A549 (cell line): ENCODE measurements around the gene HMG20A. TPM values are rescaled to one million over a fixed set of nuclear protein-coding genes. Genes with fewer than 3 reads are reported as not detected.

Experiments used
- ATAC-seq, 2 experiments: fragments of 200-7000 bp in 1 of 2; fragments of >200 bp in 1 of 2; cut with Nextera tagmentation in 1 of 2; cut with Tn5 transposase in 1 of 2; 3 replicates each; pipeline versions ENCODE4 v1.8.0 to v1.9.1; 2018 to 2020; ENCODE audit warnings: mild to moderate bottlenecking in 1 of 2, moderate library complexity in 1 of 2
- CTCF ChIA-PET: fragments of 300-600 bp; sonication (Branson Sonifier 250); formaldehyde crosslinking; extraction: SDS; loops from one replicate; lab custom pipeline; 2021; ENCODE audit warnings: antibody characterized with exemption, inconsistent platforms; lab: Yijun Ruan, JAX
- POLR2A ChIA-PET: fragments of 350-600 bp; formaldehyde crosslinking; extraction: SDS; loops from one replicate; lab custom pipeline; 2021; ENCODE audit warnings: antibody characterized with exemption, inconsistent platforms; lab: Yijun Ruan, JAX
- DNase-seq, 2 experiments: peaks; one replicate each; pipeline versions ENCODE4 v3.0.0 to v3.0.0-alpha.2; 2011 to 2016; ENCODE audit warnings: low read depth in 1 of 2, low spot score in 1 of 2
- FAIRE-seq: peaks from 2 replicates; lab custom pipeline; 2011; peaks lifted over from hg19 to GRCh38; lab: Jason Lieb, UNC
- H3K27ac ChIP-seq, 2 experiments: fragments of >200 bp; sonication (Bioruptor Twin); formaldehyde crosslinking; 3 replicates each; pipeline ENCODE4 v1.5.1; 2016 to 2017
- H3K4me1 ChIP-seq: fragments of >200 bp; sonication (Bioruptor Twin); formaldehyde crosslinking; 3 replicates; pipeline ENCODE4 v1.6.1; 2016
- H3K4me2 ChIP-seq: fragments of >200 bp; sonication (Bioruptor Twin); formaldehyde crosslinking; 3 replicates; pipeline ENCODE4 v1.6.1; 2016
- H3K4me3 ChIP-seq: fragments of >200 bp; sonication (Bioruptor Twin); formaldehyde crosslinking; 3 replicates; pipeline ENCODE4 v1.5.1; 2016
- H3K9me3 ChIP-seq: fragments of >200 bp; sonication (Bioruptor Twin); formaldehyde crosslinking; 3 replicates; pipeline ENCODE4 v1.6.1; 2016
- CBX2 ChIP-seq: fragments of 200-600 bp; sonication (generic); IDR thresholded peaks from 2 replicates; pipeline ENCODE4 v1.6.1; 2016; ENCODE audit warnings: low read depth, mild to moderate bottlenecking, borderline replicate concordance
- ESRRA ChIP-seq: fragments of 150-350 bp; IDR thresholded peaks from 2 replicates; pipeline ENCODE4 v1.6.1; 2014; ENCODE audit warnings: mild to moderate bottlenecking, low read length, borderline replicate concordance
- FOXS1 ChIP-seq: fragments of 250-450 bp; sonication (Bioruptor Pico); IDR thresholded peaks from 2 replicates; pipeline ENCODE4 v1.5.0; 2020; ENCODE audit warnings: mild to moderate bottlenecking, moderate library complexity
- GATA3 ChIP-seq: IDR thresholded peaks from 2 replicates; pipeline ENCODE4 v1.6.1; 2012; ENCODE audit warnings: borderline replicate concordance
- HOXA7 ChIP-seq: fragments of 250-450 bp; sonication (Bioruptor Pico); IDR thresholded peaks from 2 replicates; pipeline ENCODE4 v1.5.0; 2020; ENCODE audit warnings: mild to moderate bottlenecking, moderate library complexity
- JUN ChIP-seq, 2 experiments: fragments of >200 bp; sonication (Bioruptor Twin); formaldehyde crosslinking; IDR thresholded peaks; 2 replicates in 1 of 2; 3 replicates in 1 of 2; pipeline ENCODE4 v1.6.1; 2016 to 2017
- JUNB ChIP-seq: fragments of >200 bp; sonication (Bioruptor Twin); formaldehyde crosslinking; IDR thresholded peaks from 2 replicates; pipeline ENCODE4 v1.6.1; 2016
- KDM5A ChIP-seq: fragments of 200-600 bp; sonication (generic); IDR thresholded peaks from 2 replicates; pipeline ENCODE4 v1.6.1; 2016; ENCODE audit warnings: antibody characterized with exemption, mild to moderate bottlenecking
- MAFK ChIP-seq: fragments of 450-650 bp; IDR thresholded peaks from 2 replicates; pipeline ENCODE4 v1.6.1; 2014; ENCODE audit not compliant: partially characterized antibody
- MYC ChIP-seq: IDR thresholded peaks from 2 replicates; pipeline ENCODE4 v1.6.1; 2012; ENCODE audit warnings: mild to moderate bottlenecking, inconsistent platforms, low read length, improper control_type of control experiment, borderline replicate concordance
- NR3C1 ChIP-seq: fragments of >200 bp; sonication (Bioruptor Twin); formaldehyde crosslinking; IDR thresholded peaks from 3 replicates; pipeline ENCODE4 v1.6.1; 2017
- PHF8 ChIP-seq: fragments of 200-600 bp; sonication (generic); IDR thresholded peaks from 2 replicates; pipeline ENCODE4 v1.6.1; 2016; ENCODE audit warnings: low read depth, mild to moderate bottlenecking, antibody characterized with exemption, moderate library complexity, borderline replicate concordance
- POLR2A ChIP-seq: IDR thresholded peaks from 2 replicates; pipeline ENCODE4 v1.6.1; 2012; ENCODE audit warnings: mild to moderate bottlenecking, low read length
- POLR2AphosphoS2 ChIP-seq: conservative IDR thresholded peaks from 2 replicates; pipeline ENCODE4 v1.6.1; 2012; ENCODE audit warnings: low read length, improper control_type of control experiment, inconsistent platforms
- RAD21 ChIP-seq, 2 experiments: fragments of >200 bp in 1 of 2; sonication (Bioruptor Twin) in 1 of 2; formaldehyde crosslinking in 1 of 2; IDR thresholded peaks in 1 of 2; conservative IDR thresholded peaks in 1 of 2; 2 replicates in 1 of 2; 3 replicates in 1 of 2; pipeline ENCODE4 v1.6.1; 2012 to 2018; ENCODE audit warnings: inconsistent platforms in 1 of 2
- RNF2 ChIP-seq: fragments of 200-600 bp; sonication (generic); IDR thresholded peaks from 2 replicates; pipeline ENCODE4 v1.6.1; 2016; ENCODE audit warnings: low read depth, mild to moderate bottlenecking, antibody characterized with exemption, moderate library complexity, borderline replicate concordance
- SMC3 ChIP-seq: fragments of >200 bp; sonication (Bioruptor Twin); formaldehyde crosslinking; IDR thresholded peaks from 3 replicates; pipeline ENCODE4 v1.6.1; 2018; ENCODE audit warnings: inconsistent platforms
- SREBF2 ChIP-seq: fragments of 450-650 bp; IDR thresholded peaks from 2 replicates; pipeline ENCODE4 v1.6.1; 2014; ENCODE audit warnings: mild to moderate bottlenecking, moderate library complexity
- ZC3H11A ChIP-seq: fragments of 450-650 bp; IDR thresholded peaks from 2 replicates; pipeline ENCODE4 v1.6.1; 2014; ENCODE audit warnings: antibody characterized with exemption, mild to moderate bottlenecking
- ZFP36 ChIP-seq: fragments of 450-650 bp; IDR thresholded peaks from 2 replicates; pipeline ENCODE4 v1.6.1; 2014; ENCODE audit warnings: borderline replicate concordance; ENCODE audit not compliant: partially characterized antibody
- ZSCAN20 ChIP-seq: fragments of 250-450 bp; sonication (Bioruptor Pico); IDR thresholded peaks from 2 replicates; pipeline ENCODE4 v1.8.0; 2022; ENCODE audit warnings: mild to moderate bottlenecking, moderate library complexity
- WGBS: methylation state at CpG from one replicate; pipeline ENCODE4 v1.1.6; 2017; ENCODE audit errors: missing lambda C conversion rate; 5-methylcytosine and 5-hydroxymethylcytosine counted together
- polyA plus RNA-seq, 4 experiments: library from polyadenylated mRNA; depleted of rRNA in 3 of 4; stranded (reverse); fragments of >200 nt; fragmentation: RNase III in 1 of 4; extraction: RNeasy Plus Mini Kit Qiagen cat#74134 plus additional on column Dnase treatment in 1 of 4; gene quantifications; 2 replicates in 3 of 4; 3 replicates in 1 of 4; pipeline ENCODE4 v1.2.3, GENCODE V29; 2011 to 2017
- TF ChIP-seq, protein P1 (sequence below): fragments of 200-600 bp; sonication (generic); IDR thresholded peaks from 2 replicates; pipeline ENCODE4 v1.6.1; 2016; ENCODE audit warnings: antibody characterized with exemption, mild to moderate bottlenecking, moderate library complexity
- TF ChIP-seq, protein P2 (sequence below): IDR thresholded peaks from 2 replicates; pipeline ENCODE4 v1.6.1; 2012
- TF ChIP-seq, protein P3 (sequence below): fragments of >200 bp; sonication (Bioruptor Twin); formaldehyde crosslinking; IDR thresholded peaks from 3 replicates; pipeline ENCODE4 v1.5.1; 2016
- TF ChIP-seq, protein P4 (sequence below): IDR thresholded peaks from 2 replicates; pipeline ENCODE4 v1.6.1; 2012; ENCODE audit warnings: low read depth, borderline replicate concordance
- TF ChIP-seq, protein P5 (sequence below): IDR thresholded peaks from 2 replicates; pipeline ENCODE4 v1.6.1; 2012

The HMG20A gene
- polyA plus RNA-seq, 2 of the 4 experiments (the other 2 are of a cell fraction): 29.5 to 85.1 TPM

DNA sequence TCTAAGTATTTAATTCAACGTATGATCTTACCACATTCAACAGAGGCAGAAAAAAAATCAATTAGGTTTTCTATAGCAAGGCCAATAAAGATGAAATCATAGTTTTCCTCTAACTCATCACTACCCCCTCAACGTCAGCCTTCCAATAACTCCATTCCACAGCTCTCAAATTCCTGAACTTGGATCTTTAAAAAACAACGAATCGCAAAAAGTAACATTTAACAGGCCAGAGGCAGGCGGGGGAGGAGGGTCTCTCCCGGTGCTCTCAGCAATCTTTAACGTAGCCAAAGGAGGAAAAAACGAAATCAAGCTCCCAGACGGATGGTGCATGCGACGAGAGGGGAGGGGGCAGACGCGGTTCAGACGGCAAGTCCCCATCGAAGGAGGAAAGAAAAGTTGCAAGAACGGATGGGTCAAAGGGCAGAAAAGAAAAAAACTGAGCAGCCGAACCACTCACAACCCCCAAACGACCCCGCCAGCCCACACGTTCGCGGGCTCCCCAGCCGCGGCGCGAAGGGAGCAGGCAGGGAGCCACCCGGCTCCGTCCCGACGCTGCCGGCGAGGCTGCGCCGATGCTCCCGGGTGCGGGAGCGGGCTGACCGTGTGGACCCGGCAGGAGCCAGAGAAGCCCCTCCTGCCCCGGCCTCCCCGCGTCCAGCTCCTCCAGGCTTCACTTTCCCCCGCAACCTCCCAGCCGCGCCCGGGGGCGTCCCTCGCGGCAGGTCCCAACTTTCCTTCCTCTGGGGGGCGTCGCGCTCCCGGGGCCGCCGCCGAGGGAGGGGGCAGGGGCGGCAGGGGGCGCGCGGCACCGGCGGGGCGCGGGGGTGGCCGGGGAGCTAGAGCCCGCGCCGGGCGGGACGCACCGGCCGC lies 1.5 kb upstream of the HMG20A start (continued):
- no peak for TF ChIP-seq POLR2AphosphoS2
- peak in 1 of 2 experiments; percentile 7; a peak in 1 of 5 replicates for TF ChIP-seq RAD21 (conservative IDR thresholded peaks at IDR 0.05 in 1 of 2, IDR thresholded peaks at IDR 0.05 in 1 of 2)
- no peak for TF ChIP-seq KDM5A
- no peak for TF ChIP-seq PHF8
- TF ChIP-seq GATA3: no peak
- no peak for TF ChIP-seq MYC
- no peak for TF ChIP-seq ESRRA
- no peak for TF ChIP-seq HOXA7 (CRISPR knock-in tag)
- no peak for TF ChIP-seq FOXS1
- TF ChIP-seq, protein P1, sequence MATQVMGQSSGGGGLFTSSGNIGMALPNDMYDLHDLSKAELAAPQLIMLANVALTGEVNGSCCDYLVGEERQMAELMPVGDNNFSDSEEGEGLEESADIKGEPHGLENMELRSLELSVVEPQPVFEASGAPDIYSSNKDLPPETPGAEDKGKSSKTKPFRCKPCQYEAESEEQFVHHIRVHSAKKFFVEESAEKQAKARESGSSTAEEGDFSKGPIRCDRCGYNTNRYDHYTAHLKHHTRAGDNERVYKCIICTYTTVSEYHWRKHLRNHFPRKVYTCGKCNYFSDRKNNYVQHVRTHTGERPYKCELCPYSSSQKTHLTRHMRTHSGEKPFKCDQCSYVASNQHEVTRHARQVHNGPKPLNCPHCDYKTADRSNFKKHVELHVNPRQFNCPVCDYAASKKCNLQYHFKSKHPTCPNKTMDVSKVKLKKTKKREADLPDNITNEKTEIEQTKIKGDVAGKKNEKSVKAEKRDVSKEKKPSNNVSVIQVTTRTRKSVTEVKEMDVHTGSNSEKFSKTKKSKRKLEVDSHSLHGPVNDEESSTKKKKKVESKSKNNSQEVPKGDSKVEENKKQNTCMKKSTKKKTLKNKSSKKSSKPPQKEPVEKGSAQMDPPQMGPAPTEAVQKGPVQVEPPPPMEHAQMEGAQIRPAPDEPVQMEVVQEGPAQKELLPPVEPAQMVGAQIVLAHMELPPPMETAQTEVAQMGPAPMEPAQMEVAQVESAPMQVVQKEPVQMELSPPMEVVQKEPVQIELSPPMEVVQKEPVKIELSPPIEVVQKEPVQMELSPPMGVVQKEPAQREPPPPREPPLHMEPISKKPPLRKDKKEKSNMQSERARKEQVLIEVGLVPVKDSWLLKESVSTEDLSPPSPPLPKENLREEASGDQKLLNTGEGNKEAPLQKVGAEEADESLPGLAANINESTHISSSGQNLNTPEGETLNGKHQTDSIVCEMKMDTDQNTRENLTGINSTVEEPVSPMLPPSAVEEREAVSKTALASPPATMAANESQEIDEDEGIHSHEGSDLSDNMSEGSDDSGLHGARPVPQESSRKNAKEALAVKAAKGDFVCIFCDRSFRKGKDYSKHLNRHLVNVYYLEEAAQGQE: no peak
- TF ChIP-seq ZC3H11A: no peak
- TF ChIP-seq, protein P2, sequence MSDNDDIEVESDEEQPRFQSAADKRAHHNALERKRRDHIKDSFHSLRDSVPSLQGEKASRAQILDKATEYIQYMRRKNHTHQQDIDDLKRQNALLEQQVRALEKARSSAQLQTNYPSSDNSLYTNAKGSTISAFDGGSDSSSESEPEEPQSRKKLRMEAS: no peak
- TF ChIP-seq, protein P3, sequence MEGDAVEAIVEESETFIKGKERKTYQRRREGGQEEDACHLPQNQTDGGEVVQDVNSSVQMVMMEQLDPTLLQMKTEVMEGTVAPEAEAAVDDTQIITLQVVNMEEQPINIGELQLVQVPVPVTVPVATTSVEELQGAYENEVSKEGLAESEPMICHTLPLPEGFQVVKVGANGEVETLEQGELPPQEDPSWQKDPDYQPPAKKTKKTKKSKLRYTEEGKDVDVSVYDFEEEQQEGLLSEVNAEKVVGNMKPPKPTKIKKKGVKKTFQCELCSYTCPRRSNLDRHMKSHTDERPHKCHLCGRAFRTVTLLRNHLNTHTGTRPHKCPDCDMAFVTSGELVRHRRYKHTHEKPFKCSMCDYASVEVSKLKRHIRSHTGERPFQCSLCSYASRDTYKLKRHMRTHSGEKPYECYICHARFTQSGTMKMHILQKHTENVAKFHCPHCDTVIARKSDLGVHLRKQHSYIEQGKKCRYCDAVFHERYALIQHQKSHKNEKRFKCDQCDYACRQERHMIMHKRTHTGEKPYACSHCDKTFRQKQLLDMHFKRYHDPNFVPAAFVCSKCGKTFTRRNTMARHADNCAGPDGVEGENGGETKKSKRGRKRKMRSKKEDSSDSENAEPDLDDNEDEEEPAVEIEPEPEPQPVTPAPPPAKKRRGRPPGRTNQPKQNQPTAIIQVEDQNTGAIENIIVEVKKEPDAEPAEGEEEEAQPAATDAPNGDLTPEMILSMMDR: peak; percentile 64
- no peak for TF ChIP-seq SREBF2
- no peak for TF ChIP-seq ZSCAN20 (CRISPR knock-in tag)
- TF ChIP-seq, protein P4, sequence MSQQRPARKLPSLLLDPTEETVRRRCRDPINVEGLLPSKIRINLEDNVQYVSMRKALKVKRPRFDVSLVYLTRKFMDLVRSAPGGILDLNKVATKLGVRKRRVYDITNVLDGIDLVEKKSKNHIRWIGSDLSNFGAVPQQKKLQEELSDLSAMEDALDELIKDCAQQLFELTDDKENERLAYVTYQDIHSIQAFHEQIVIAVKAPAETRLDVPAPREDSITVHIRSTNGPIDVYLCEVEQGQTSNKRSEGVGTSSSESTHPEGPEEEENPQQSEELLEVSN: 0 out of 2 replicates have a peak, but pooled peaks have one; percentile 48

DNA sequence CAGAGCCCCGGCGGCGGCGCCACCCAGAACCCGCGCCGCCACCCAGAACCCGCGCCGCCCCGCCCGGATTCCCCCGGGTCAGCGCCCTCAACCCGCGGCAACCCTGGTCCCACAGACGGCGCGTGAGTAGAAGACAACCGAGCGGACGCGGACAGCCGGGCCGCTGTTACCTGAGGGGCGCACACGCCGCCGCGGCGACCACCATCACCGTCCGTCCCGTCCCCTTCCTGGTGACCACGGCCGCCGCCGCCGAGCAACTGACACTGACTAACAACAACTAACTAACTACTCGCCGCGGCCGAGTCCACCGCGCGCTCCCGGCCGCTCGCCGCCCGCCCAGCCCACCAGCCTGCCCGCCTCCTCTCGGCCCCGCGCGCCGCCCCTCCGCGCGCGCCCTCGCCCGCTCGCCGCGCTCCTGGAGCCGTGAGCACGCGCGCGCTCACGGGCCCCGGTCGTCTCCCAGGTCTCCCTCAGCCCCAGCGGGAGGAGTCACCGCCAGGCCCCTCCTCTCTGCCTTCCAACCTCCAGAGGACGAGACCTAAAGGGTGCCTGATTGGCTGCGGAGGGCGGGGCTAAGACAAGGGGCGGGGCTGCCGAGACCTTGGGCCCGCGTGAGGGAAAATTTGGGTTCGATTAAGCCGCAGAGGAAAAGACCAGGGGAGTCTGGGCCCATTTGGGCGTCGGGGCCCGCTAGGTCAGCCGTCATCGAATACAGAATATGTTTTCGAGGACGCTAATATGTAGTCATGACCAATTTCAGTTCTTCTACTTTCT lies 665 bp upstream of the HMG20A start, which contains the start of gene PEAK1:
Gene PEAK1 (minus strand): TSS at position 269 of the 774 bp plus-strand sequence. CDS start 238,178 bp downstream, outside the sequence.
- H3K4me2 ChIP-seq: peak within 1 kb of the TSS; percentile 76
- DNase-seq: peak; percentile 96 to 99
- under 1% methylated on average over 33 of the region's 92 CpGs for WGBS
- no peaks in the 10 kb centered on the region for H3K9me3 ChIP-seq
- peaks cover 29% of the 10 kb centered on the region for H3K4me1 ChIP-seq
- peak; percentile 89 to 97 for ATAC-seq
- FAIRE-seq: peak; percentile 18
- ChIA-PET CTCF (interaction anchor here (0.7 to 2.1 kb wide), 7 partner anchors 9 to 301 kb away, joined by 3 to 9 read pairs (median 5); no protein-coding TSS in a partner anchor), POLR2A (interaction anchor here (0.7 to 1.2 kb wide), 3 partner anchors 113 to 1131 kb away, joined by 5 to 6 read pairs (median 5); no protein-coding TSS in a partner anchor)
- peak within 1 kb of the TSS; percentile 76 for H3K4me3 ChIP-seq
- peak within 1 kb of the TSS; percentile 84 to 93 for H3K27ac ChIP-seq
- TF ChIP-seq, protein P2: 0 out of 2 replicates have a peak, but pooled peaks have one; percentile 1
- TF ChIP-seq ESRRA: no peak
- no peak for TF ChIP-seq NR3C1
- TF ChIP-seq JUNB: no peak
- TF ChIP-seq CBX2: no peak
- TF ChIP-seq POLR2A: peak; percentile 94
- no peak for TF ChIP-seq MAFK
- TF ChIP-seq, protein P5, sequence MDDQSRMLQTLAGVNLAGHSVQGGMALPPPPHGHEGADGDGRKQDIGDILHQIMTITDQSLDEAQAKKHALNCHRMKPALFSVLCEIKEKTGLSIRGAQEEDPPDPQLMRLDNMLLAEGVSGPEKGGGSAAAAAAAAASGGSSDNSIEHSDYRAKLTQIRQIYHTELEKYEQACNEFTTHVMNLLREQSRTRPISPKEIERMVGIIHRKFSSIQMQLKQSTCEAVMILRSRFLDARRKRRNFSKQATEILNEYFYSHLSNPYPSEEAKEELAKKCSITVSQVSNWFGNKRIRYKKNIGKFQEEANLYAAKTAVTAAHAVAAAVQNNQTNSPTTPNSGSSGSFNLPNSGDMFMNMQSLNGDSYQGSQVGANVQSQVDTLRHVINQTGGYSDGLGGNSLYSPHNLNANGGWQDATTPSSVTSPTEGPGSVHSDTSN: no peak
- 0 out of 2 replicates have a peak, but pooled peaks have one; percentile 35 for TF ChIP-seq MYC
- TF ChIP-seq SMC3: peak; percentile 3; the same call in 1 of the 3 replicates
- TF ChIP-seq, protein P4: no peak
- no peak for TF ChIP-seq RNF2
- TF ChIP-seq ZFP36: no peak
- no peak for TF ChIP-seq ZC3H11A
- TF ChIP-seq JUN (IDR thresholded peaks at IDR 0.05): peak in 1 of 2 experiments; percentile 62; a peak in 3 of 5 replicates
- no peak for TF ChIP-seq KDM5A
- no peak for TF ChIP-seq SREBF2
